Activated effector memory CD4-positive, alpha-beta T cell treated with Interleukin-2 at 50 U/mL for 16 hours (primary cell): ENCODE results near the gene MYOM1.
A peak's percentile ranks its signal among the peaks of the same experiment; 100 is the strongest.

Experiments
- DNase-seq: peaks from one replicate; pipeline ENCODE4 v3.0.0-alpha.2; 2020

Gene MYOM1

GRCh38 chr18:3147935-3148554 lies 71.7 kb downstream of the MYOM1 start:
- DNase-seq = no peak

DNA sequence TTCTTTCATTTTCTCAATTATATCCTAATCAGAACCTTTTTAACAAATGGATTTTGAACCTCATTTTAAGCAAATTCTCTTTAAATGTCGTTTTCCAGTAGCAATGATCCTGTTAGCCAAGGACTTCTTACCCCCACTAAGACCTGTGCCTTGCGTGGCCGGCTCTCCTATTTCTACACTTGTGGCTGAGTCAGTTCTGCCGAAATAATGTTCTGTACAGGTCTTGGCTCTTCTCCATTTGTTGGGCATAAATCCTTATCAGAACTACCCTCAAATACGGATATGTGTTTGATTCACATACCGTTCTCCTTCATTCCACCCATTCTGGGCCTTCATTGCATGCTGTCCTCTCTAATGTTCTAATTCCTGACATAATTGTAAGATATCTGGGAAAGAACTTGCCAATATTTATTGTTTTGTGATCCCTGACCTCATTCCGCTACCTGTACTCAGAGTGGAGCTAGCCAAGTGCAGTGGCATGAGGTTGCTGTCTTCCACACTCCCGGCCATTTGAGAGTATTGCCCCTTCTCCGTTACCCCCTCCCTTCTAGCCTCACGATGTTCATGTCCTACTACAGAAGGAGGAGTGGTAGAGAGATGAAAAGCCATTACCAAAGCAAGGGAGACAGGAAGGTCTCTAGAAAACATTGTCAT lies 78.7 kb downstream of the MYOM1 start:
- DNase-seq = no peak

GRCh38 chr18:3140342-3140741 lies 79.4 kb downstream of the MYOM1 start:
- DNase-seq = no peak

- DNase-seq = no peak
Measured at GRCh38 chr18:3139406-3139805, 80.4 kb downstream of the MYOM1 start.

DNA sequence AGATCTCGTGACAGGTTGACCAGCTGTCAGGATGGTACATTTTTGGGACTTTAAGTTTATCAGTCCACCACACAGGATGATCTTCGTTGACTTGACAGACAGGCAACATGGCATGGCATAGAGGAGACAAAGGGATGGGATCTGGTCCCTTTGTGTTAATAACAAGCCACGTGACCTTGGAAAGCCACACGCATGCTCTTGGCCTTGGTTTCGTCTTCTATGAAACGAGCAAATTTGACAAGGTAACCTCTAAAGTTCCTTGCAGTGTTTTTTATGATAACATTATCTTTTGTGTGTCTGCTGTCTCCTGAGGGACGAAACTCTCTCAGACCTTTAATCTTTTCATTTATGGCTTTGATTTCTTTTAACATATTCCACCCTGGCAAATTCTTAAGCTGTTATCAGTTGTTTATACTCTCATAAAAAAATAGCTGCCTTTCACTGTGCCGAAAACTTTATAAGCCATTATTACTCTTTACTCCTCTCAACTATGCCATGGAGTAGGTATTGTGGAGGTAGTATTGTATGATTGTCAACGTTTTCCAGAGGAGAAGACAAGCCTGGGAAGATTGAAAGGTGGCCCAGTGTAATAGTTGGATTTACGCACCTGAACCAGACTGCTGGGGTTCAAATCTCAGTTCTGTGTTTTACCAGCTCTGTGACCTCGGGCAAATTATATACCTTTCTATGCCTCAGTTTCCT lies 81.3 kb downstream of the MYOM1 start:
- no peak for DNase-seq

DNA sequence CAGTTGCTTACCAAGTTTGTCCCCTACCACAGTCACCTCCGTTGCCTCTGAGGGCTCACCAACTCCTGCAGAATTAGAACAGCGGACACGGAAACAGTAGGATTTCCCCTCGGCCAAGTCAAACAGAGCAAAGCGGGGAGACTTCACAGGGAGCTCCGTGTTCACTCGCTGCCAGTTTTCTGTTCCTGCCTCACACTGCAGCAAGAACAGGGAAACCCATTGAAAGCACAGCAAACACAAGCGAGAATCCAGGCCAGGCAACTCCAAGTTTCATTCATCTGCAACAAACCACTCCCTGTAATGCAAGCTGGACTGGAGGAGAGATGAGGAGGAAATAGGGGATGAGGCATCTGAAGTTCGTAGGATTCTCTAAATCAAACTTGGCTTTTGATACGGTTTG lies 84.2 kb downstream of the MYOM1 start:
- DNase-seq = no peak

DNA sequence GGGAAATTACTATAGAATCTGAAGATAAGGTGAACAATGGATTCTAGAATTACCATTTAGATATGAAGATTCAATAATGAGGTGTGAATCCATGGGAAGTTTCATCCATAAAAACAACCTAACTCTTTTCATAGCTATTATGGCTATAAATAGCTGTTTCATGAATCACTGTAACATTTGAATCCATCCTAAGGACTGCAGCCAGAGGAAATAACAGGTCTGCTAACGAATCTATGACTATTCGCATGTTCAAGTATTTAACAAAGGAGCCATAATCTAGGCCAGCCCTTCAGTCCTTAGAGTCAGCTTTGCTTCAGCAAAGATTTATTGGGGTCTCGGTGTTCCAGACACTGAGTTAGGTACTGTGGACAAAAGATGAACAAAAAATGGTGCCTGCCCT lies 87.1 kb downstream of the MYOM1 start:
- no peak for DNase-seq

GRCh38 chr18:3130344-3130743 lies 89.4 kb downstream of the MYOM1 start:
- DNase-seq = no peak

DNA sequence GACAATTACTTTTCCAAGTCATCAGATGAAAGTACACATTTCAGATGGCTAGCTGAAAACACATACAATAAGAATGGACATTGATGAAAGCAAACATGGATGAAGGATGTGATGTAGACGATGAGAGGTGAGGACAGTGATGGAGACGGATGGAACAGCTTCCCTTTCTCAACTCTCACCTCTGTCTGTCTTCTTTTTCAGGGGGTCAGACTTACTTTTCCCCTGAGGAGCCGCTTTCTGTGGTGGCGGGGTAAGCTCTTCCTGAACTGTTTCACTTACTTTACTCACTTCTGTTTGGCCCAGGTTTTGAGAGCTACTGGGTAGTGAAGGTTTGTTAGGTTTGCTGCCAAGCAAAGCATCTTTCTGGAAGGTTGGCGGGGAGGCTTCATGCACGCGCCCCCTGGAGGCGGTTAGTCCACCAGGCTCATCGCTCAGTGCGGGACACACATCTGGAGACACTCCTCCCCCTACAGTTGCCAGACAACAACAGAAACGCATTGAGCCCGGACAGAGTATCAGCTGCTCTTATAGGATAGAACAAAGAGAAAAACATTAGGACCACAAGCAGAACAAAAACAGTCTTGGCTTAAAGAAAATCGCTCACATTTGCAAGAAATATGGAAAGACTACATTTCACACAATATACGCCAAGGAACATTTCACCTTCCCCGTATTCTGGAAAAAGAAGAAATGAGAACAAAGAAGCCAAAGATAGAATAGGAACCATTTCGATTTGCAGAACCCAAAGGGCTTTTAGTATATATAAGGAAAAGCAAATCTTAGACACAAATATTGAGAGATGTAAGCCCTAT lies 90.5 kb downstream of the MYOM1 start:
- DNase-seq = peak; percentile 71

DNA sequence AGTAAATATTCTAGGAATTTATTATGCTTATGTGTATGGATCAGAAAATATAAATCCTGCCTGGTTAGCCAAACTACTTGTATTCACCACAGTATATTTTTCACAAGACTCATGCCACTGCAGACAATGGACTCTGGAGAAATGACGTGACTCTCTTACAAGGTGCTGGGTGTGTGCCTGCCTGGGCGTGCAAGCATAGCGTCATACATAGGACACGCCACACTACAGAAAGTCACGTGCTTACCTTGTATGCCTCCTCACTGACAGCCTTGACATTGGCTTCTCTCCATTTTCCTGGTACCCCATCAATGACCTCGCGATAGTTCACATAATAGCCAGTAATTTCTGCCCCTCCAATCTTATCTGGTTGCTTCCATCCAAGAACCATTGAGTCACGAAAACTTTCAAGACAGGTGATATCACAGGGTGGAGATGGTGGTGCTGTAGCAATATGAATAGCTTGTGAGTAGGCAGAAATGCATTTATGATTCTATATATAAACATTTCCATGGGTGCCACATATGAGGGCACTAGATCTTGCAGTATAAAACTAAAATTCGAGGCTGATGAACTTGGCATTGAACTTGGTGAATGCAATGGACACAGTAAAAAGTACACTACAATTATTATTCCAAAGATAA lies 93.2 kb downstream of the MYOM1 start:
- no peak for DNase-seq

DNA sequence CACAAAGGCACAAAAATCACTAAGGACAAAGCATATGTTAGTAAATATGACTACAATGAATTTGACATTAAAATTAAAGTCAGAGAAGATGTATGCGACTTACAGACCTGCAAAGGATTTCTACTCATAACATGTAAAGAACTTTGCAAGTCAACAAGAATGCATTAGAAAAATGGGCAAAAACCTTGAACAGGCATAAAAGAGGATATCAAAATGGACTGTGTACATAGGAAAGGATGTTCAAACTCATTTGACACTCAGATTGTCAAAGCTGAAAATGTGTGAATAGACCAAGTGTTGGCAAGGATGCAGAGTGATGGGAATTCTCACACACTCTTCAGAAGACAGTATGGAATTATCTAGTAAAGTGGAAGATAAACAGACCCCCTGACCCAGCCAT lies 94.9 kb downstream of the MYOM1 start:
- DNase-seq = no peak

DNA sequence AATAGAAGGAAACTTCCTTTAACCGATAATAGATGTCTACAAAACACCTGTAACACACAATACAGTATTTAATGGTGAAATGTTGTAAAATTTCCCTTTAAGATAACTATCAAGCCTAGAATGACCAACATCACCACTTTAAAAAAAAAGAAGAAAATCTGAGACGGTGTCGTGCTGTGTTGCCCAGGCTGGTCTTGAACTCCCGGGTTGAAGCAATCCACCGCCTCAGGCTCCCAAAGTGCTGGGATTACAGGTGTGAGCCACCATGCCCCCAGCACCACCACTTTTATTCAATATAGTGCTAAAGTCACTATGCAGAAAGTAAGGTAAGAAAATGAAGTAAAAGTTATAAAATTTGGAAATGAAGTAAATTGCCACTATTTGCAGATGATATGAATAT lies 96.9 kb downstream of the MYOM1 start:
- no peak for DNase-seq

DNA sequence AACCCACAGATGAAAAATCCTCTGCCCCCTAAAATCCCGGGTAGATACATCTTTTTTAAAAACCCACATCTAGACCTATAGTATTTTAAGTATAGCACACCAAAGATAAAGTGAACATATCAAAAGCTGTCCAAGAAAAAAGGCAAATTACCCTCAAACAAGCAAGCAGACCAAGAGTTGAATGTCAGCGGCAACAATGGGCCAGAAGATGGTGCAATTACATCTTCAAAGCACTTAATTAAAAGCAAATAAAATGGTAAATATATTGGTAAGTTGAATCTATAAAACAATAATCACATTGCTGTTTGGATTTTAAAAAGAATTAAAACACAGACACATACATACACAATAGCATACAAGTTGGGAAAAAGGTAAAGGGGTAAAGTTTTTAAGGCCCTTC lies 98.5 kb downstream of the MYOM1 start:
- no peak for DNase-seq

- DNase-seq = no peak
Measured at GRCh38 chr18:3120356-3120755, 99.4 kb downstream of the MYOM1 start.

GRCh38 chr18:3119401-3120341 lies 100.1 kb downstream of the MYOM1 start:
- no peak for DNase-seq

DNA sequence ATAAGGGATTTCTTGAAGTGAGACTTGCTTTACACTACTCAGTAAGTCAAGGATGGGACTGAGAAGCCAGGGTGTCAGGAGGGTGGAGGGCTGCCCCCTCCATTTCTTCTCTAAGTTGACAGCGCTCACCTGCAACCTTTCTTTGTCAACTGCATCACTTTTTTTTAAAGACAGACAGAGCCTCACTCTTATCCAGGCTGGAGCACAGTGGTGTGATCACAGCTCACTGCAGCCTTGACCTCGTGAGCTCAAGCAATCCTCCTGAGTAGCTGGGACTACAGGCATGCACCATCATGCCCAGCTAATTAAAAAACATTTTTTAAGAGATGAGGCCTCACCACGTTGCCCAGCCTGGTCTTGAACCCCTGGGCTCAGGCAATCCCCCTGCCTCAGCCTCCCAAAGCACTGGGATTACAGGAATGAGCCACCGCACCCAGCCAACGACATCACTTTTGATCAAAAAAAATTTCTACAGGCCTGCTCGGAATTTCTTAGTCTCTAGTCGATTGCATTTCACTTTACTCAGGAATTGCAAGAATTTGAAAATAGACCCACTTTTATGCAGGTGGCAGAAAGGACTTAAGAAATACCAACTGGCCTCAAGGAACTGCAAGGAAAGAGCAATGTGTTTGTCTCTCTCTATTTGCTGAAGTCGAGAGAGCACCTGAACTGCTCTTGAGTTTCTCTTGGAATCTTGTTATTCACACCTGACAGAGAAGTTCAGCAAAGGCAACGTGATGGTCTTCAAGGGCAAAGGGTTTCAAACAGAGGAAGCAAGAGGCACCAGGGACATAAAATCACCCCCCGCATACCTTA lies 101.4 kb downstream of the MYOM1 start:
- no peak for DNase-seq

DNA sequence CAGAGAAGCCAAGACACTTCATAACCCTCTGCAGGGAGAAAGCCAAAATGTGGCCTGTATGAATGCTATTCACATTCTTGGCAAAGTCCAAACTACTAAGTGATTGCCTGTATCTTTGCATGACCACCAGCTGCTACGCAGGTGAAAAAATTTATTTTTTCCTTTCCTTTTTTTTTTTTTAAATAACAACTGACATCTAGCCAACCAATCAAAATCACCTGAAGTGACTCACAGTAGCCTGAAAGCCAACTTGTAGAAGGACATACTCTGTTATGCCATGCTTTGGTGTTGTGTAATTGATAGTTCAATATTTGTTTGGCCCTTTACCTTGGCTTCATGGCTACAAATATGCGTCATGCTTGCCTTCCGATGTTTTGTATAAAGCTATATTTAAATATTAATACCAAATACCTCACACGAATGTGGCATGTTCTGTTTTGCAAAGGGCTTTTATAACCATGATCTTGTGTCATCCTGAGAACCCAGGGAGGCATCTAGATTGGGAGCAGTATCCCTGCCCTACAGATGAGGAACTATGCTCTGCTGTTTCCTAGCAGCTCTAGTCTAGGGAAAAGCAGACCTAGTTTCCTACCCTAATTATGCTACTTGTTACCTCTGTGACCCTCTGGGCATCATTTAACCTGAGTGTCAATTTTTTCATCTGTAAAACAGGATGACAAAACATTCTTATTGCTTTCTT lies 102.1 kb downstream of the MYOM1 start:
- DNase-seq = no peak

- DNase-seq = no peak
Measured at GRCh38 chr18:3115447-3116030, 104.2 kb downstream of the MYOM1 start.

- DNase-seq = no peak
Measured at GRCh38 chr18:3114451-3114850, 105.3 kb downstream of the MYOM1 start.

- DNase-seq = no peak
Measured at GRCh38 chr18:3114026-3114425, 105.7 kb downstream of the MYOM1 start.
